Measurements from ENCODE around the gene PRRC2C.
"Not testable (repeated sequence)": the region's sequence is repeated elsewhere in the genome, so short reads cannot be mapped to it uniquely, and the experiment has no call there.

Gene PRRC2C

DNA sequence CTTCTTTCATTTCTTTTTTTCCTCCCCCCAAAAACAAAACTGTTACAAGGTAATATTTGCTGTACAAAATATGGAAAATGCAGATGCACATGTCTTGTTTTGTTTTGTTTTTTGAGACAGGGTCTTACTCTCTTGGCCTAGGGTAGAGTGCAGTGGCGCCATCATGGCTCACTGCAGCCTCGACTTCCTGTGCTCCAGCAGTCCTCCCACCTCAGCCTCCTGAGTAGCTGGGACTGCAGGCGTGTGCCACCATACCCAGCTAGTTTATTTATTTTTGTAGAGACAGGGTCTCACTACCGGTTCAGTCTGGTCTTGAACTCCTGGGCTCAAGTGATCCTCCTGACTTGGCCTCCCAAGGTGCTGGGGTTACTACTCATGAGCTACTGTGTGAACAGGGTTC is 15.5 kb downstream of the PRRC2C start:
- DNase-seq = no peak

GRCh38 chr1:171501305-171502024 is 16.1 kb downstream of the PRRC2C start:
- no peak for DNase-seq

- DNase-seq = no peak
Measured at GRCh38 chr1:171506525-171507304, 21.4 kb downstream of the PRRC2C start.

- no peak for DNase-seq
Measured at GRCh38 chr1:171507435-171507834, 22.1 kb downstream of the PRRC2C start.

- no peak for DNase-seq
Measured at GRCh38 chr1:171509191-171509590, 23.9 kb downstream of the PRRC2C start.

DNA sequence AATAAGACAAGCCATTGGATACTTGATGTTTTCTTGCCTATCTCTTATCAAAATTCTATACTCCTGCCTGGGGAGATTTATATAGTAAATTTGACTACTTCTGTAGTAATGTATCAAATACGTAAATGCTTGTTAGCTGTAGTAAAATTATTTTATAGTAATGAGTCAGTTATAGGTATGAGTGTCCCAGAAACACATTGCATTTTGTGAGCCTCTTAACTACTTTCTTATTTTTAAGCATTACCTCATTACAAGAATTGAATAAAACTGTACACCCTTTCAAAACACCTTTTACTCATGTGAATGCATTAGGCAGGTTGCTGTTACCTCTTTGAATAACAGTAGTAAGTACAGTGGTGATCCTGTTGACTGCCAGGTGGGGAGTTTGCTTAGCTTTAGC is 28.4 kb downstream of the PRRC2C start:
- no peak for DNase-seq

GRCh38 chr1:171515299-171515698 is 30.0 kb downstream of the PRRC2C start:
- no peak for DNase-seq

DNA sequence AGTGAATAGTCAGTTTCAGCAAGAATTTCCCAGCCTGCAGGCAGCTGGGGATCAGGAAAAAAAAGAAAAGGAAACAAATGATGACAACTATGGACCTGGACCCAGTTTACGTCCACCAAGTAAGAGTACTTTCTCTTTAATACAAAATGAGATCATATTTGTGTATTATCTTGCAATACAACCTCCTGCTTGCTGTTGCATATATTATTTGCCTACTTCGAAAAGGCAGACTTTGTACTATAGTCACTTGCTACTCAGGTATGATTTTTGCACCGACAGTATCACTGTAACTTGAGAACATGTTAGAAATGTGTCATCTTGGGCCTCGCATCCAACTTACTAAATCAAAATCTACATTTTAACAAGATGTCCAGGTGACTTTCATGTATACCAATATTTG is 30.4 kb downstream of the PRRC2C start:
- no peak for DNase-seq

DNA sequence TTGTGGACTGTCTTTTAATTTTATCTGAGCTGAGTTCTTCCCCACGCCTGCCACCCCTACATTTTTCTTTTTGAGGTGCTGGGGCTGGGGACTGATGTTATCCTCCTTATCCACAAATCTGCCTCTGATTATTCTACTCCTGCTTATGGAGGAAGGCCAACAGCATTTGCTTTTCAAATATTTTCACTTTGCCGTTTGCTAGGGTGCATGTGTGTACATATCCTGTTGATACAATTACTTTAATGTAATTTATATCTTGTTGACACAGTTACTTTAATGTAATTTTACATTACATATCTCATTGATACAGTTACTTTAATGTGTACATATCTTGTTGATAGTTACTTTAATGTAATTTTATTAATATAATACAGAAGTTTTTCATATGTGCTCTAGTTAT is 36.2 kb downstream of the PRRC2C start:
- DNase-seq = no peak

DNA sequence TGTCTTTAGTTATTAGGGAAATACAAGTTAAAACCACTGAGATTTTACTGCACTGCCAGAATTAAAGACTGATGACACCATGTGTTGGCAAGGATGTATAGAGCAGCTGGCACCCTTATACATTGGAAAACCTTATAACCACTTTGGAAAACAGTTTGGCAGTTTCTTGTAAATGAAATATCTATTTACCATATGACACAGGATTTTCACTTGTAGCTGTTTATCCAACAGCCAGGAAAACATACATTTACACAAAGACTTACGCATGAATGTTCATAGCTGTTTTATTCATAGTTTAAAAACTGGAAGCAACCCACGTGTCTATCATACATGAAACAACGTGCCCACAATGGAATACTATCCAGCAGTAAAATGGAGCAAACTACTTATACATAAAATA is 45.3 kb downstream of the PRRC2C start:
- DNase-seq = no peak

DNA sequence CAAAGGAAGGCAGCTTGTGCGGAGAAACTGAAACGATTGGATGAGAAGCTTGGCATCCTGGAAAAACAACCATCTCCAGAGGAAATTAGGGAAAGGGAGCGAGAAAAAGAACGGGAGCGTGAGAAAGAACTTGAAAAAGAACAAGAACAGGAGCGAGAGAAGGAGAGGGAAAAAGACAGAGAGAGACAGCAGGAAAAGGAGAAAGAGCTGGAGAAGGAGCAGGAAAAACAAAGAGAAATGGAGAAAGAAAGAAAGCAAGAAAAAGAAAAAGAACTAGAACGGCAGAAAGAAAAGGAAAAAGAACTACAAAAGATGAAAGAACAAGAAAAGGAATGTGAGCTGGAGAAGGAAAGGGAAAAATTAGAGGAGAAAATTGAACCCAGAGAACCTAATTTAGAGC is 47.2 kb downstream of the PRRC2C start:
- DNase-seq = no peak

GRCh38 chr1:171545523-171545922 is 60.2 kb downstream of the PRRC2C start:
- no peak for DNase-seq

- no peak for DNase-seq
Measured at GRCh38 chr1:171550050-171550449, 64.7 kb downstream of the PRRC2C start.

- not testable (repeated sequence) for DNase-seq
Measured at GRCh38 chr1:171550598-171551100, 65.3 kb downstream of the PRRC2C start.

DNA sequence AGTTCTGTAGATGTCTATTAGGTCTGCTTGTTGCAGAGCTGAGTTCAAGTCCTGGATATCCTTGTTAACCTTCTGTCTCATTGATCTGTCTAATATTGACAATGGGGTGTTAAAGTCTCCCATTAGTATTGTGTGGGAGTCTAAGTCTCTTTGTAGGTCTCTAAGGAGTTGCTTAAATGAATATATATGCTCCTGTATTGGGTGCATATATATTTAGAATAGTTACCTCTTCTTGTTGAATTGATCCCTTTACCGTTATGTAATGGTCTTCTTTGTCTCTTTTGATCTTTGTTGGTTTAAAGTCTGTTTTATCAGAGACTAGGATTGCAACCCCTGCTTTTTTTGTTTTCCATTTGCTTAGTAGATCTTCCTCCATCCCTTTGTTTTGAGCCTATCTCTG is 68.6 kb downstream of the PRRC2C start:
- DNase-seq = not testable (repeated sequence)

- no peak for DNase-seq
Measured at GRCh38 chr1:171563675-171564074, 78.3 kb downstream of the PRRC2C start.

- DNase-seq = no peak
Measured at GRCh38 chr1:171566467-171566866, 81.1 kb downstream of the PRRC2C start.

- no peak for DNase-seq
Measured at GRCh38 chr1:171570295-171570694, 85.0 kb downstream of the PRRC2C start.

GRCh38 chr1:171576144-171576543 is 90.8 kb downstream of the PRRC2C start:
- no peak for DNase-seq

GRCh38 chr1:171581226-171581625 is 95.9 kb downstream of the PRRC2C start:
- DNase-seq = no peak

GRCh38 chr1:171581766-171582165 is 96.4 kb downstream of the PRRC2C start:
- DNase-seq = no peak

DNA sequence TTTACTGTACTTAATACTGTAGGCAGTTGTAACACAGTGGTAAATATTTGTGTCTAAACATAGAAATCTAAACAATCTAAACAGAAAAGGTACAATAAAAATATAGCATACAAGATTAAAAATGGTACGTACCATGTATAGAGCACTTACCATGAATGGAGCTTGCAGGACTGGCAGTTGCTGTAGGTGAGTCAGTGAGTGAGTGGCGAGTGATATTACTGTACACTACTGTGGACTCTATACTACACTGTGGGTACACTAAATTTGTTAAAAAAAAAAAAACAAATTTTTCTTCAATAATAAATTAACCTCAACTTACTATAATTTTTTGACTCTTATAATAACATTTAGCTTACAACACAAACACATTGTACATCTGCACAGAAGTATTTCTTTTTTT is 97.3 kb downstream of the PRRC2C start:
- DNase-seq = no peak

DNA sequence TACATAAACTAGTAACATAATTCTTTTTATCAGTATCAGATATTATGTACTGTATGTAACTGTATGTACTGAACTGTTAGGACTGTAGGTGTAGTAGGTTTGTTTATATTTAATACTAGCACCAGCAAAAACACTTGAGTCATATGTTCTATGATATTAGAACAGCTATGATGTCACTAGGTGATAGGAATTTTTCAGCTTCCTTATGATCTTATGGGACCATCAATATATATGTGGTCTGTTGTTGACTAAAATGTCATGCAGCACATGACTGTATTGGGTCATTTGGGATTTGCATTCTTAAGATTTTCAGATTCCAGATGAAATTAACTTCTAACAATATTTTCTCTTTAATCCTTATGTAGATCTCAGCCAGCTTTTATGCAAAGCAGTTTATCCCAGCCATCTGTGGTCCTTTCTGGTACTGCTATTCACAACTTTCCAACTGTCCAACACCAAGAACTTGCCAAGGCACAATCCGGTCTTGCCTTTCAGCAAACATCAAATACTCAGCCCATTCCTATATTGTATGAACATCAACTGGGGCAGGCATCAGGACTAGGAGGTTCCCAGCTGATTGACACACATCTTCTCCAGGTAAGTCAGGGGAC is 98.4 kb downstream of the PRRC2C start:
- no peak for DNase-seq

- DNase-seq = no peak
Measured at GRCh38 chr1:171585715-171586114, 100.4 kb downstream of the PRRC2C start.
